ENCODE measurements around the gene HHIP.

Gene HHIP

GRCh38 chr4:144645631-144646522 is at the start of gene HHIP:
Gene HHIP, plus strand, starts transcription at chr4:144646156. Its CDS starts 520 bp downstream, at chr4:144646676.
- no peak for DNase-seq

GRCh38 chr4:144597171-144597570 is 48.8 kb upstream of the HHIP start:
- no peak for DNase-seq

- DNase-seq, result no peak
Observed at GRCh38 chr4:144599621-144600020, 46.3 kb upstream of the HHIP start.

GRCh38 chr4:144611850-144612249 is 34.1 kb upstream of the HHIP start:
- no peak for DNase-seq

GRCh38 chr4:144614850-144615585 is 30.9 kb upstream of the HHIP start:
- no peak for DNase-seq

- no peak for DNase-seq
Observed at GRCh38 chr4:144621681-144622080, 24.3 kb upstream of the HHIP start.

GRCh38 chr4:144627663-144628076 is 18.3 kb upstream of the HHIP start:
- no peak for DNase-seq

- no peak for DNase-seq
Observed at GRCh38 chr4:144633215-144633614, 12.7 kb upstream of the HHIP start.

GRCh38 chr4:144634978-144635747 is 10.8 kb upstream of the HHIP start:
- no peak for DNase-seq

- no peak for DNase-seq
Observed at GRCh38 chr4:144644368-144645101, 1.4 kb upstream of the HHIP start.

GRCh38 chr4:144645102-144645630 is 790 bp upstream of the HHIP start:
- no peak for DNase-seq

- DNase-seq, result no peak
Observed at GRCh38 chr4:144646523-144647094, 653 bp downstream of the HHIP start.

GRCh38 chr4:144647095-144647561 is 1.2 kb downstream of the HHIP start:
- no peak for DNase-seq

- no peak for DNase-seq
Observed at GRCh38 chr4:144647590-144647989, 1.6 kb downstream of the HHIP start.

GRCh38 chr4:144648042-144648441 is 2.1 kb downstream of the HHIP start:
- DNase-seq, result no peak

- peak; percentile 64 for DNase-seq
Observed at GRCh38 chr4:144649646-144650045, 3.7 kb downstream of the HHIP start.

GRCh38 chr4:144650311-144651005 is 4.5 kb downstream of the HHIP start:
- no peak for DNase-seq

- DNase-seq, result no peak
Observed at GRCh38 chr4:144653781-144654545, 8.0 kb downstream of the HHIP start.

- DNase-seq, result no peak
Observed at GRCh38 chr4:144655491-144655890, 9.5 kb downstream of the HHIP start.

- DNase-seq, result no peak
Observed at GRCh38 chr4:144656850-144657249, 10.9 kb downstream of the HHIP start.

Data from NCI-H1417 treated with DMSO at 0.1 percent for 48 hours (cell line).